G401.6 (cell line): ENCODE data around the gene NCK2.

Experiments
- FAIRE-seq: peaks from 2 replicates; lab custom pipeline; 2012; peaks lifted over from hg19 to GRCh38; lab: Jason Lieb, UNC

Gene NCK2

GRCh38 chr2:105736145-105736544 lies 8.6 kb upstream of the NCK2 start:
- no peak for FAIRE-seq

- FAIRE-seq: no peak
Measured at GRCh38 chr2:105737980-105738657, 6.6 kb upstream of the NCK2 start.

GRCh38 chr2:105738658-105739241 lies 6.0 kb upstream of the NCK2 start:
- FAIRE-seq: no peak

- FAIRE-seq: no peak
Measured at GRCh38 chr2:105739426-105739825, 5.3 kb upstream of the NCK2 start.

- FAIRE-seq: no peak
Measured at GRCh38 chr2:105739944-105740530, 4.7 kb upstream of the NCK2 start.

GRCh38 chr2:105741174-105741573 lies 3.5 kb upstream of the NCK2 start:
- no peak for FAIRE-seq

GRCh38 chr2:105741617-105742016 lies 3.1 kb upstream of the NCK2 start:
- no peak for FAIRE-seq

- no peak for FAIRE-seq
Measured at GRCh38 chr2:105744091-105744908, 412 bp upstream of the NCK2 start.

GRCh38 chr2:105746177-105747080 lies 1.7 kb downstream of the NCK2 start:
- FAIRE-seq: no peak

- no peak for FAIRE-seq
Measured at GRCh38 chr2:105747254-105747894, 2.7 kb downstream of the NCK2 start.

GRCh38 chr2:105747991-105748390 lies 3.3 kb downstream of the NCK2 start:
- FAIRE-seq: no peak

- no peak for FAIRE-seq
Measured at GRCh38 chr2:105748566-105748965, 3.9 kb downstream of the NCK2 start.

GRCh38 chr2:105749583-105750400 lies 5.1 kb downstream of the NCK2 start:
- FAIRE-seq: no peak

- no peak for FAIRE-seq
Measured at GRCh38 chr2:105750735-105751134, 6.0 kb downstream of the NCK2 start.

- FAIRE-seq: no peak
Measured at GRCh38 chr2:105751272-105751671, 6.6 kb downstream of the NCK2 start.

- FAIRE-seq: no peak
Measured at GRCh38 chr2:105752691-105753358, 8.1 kb downstream of the NCK2 start.

- no peak for FAIRE-seq
Measured at GRCh38 chr2:105753380-105753779, 8.7 kb downstream of the NCK2 start.

GRCh38 chr2:105754011-105754410 lies 9.3 kb downstream of the NCK2 start:
- no peak for FAIRE-seq

- no peak for FAIRE-seq
Measured at GRCh38 chr2:105754994-105755393, 10.3 kb downstream of the NCK2 start.

GRCh38 chr2:105755895-105756294 lies 11.2 kb downstream of the NCK2 start:
- no peak for FAIRE-seq
